ENCODE measurements around the gene COX19. TPM values are rescaled to one million over a fixed set of nuclear protein-coding genes. Genes with fewer than 3 reads are reported as not detected.

COX19 gene
- total RNA-seq, 1 experiment from 2014 or later, result 12.3 TPM

DNA sequence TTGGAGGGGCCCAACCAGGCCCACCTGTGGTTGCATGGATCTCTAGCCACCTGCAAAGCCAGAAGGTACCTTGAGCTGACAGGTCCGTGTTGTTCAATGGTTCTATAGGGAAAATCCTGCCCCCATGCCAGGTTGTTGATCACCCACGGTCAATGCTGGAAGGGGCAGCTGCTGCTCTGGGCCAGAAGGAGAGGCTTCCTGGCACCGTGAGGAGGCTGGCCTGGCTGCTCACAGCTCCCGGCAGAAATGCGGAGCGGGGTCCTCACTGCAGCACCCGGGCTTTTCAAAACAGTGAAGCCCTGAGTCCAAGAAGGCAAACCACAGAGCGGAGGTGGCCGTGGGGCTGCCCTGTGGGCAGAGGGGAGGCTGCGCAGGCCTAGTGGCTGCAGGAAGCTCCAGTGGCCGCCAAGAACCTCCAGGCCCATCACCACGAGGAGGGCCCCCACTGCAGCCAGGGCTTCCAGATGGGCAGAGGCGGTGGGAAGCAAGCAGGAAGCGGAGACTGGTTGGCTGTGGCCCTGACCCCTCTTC, 44.0 kb upstream of the COX19 start:
- Mint-ChIP-seq H3K9me3 (no peaks in the 10 kb centered on the region), H3K4me1 (peaks cover 0 to 2% of the 10 kb centered on the region in 2 experiments; a peak in 1 of 4 replicates), H3K27me3 (ENCODE audit: low read depth) (no peaks in the 10 kb centered on the region), H3K36me3 (ENCODE audit: insufficient read depth in 1 of 3, low read depth in 3 of 3) (peaks cover 2 to 23% (median 10%) of the 10 kb centered on the region in 3 experiments; a peak in 6 of 7 replicates), H3K27ac (no peak overlapping the region), H3K4me3 (no peak overlapping the region)
- no peak overlapping the region for H2BK12ac ChIP-seq (ENCODE audit: insufficient read length, low read depth, low read length)
- no CpG with 5 or more reads among the region's 14 CpGs for WGBS (ENCODE audit: extremely low coverage, insufficient read length, low lambda C conversion rate)
- H3K4me2 ChIP-seq (ENCODE audit: insufficient read depth, insufficient read length, low read length), result no peak overlapping the region
- H4K20me1 ChIP-seq (ENCODE audit: control insufficient read depth, insufficient read depth, insufficient read length), result no peaks in the 10 kb centered on the region
- no peak overlapping the region for H4K5ac ChIP-seq (ENCODE audit: insufficient read length, low read depth, low read length)
- no peak for TF ChIP-seq CTCF (conservative IDR thresholded peaks at IDR 0.05)
- H2AFZ ChIP-seq (ENCODE audit: low read length), result no peak overlapping the region
- H3K23ac ChIP-seq (ENCODE audit: insufficient read length, low read depth, low read length), result no peak overlapping the region
- H2BK5ac ChIP-seq (ENCODE audit: insufficient read length, low read length), result no peak overlapping the region
- no peaks in the 10 kb centered on the region for H3K27me3 ChIP-seq (ENCODE audit: insufficient read depth, low read length)
- no peak overlapping the region for H2BK120ac ChIP-seq (ENCODE audit: low read depth, low read length, poor library complexity, severe bottlenecking)
- no peaks in the 10 kb centered on the region for H3K23me2 ChIP-seq (ENCODE audit: insufficient read length, low read depth, low read length, poor library complexity, severe bottlenecking)
- no peaks in the 10 kb centered on the region for H3K79me2 ChIP-seq (ENCODE audit: insufficient read depth, low read length)
- DNase-seq, result no peak
- no peaks in the 10 kb centered on the region for H3K79me1 ChIP-seq (ENCODE audit: insufficient read depth, low read depth, low read length, poor library complexity, severe bottlenecking)
- no peak overlapping the region for H3K27ac ChIP-seq (ENCODE audit: insufficient read length, low read depth, low read length)
- H3K4ac ChIP-seq (ENCODE audit: low read depth, low read length), result no peak overlapping the region
- H3K14ac ChIP-seq (ENCODE audit: insufficient read depth, low read length), result no peak overlapping the region
- no peak overlapping the region for H4K91ac ChIP-seq (ENCODE audit: insufficient read length, low read depth, low read length)
- H2BK20ac ChIP-seq (ENCODE audit: low read depth, low read length, poor library complexity, severe bottlenecking), result no peak overlapping the region
- no peak overlapping the region for H4K8ac ChIP-seq (replicated peaks; ENCODE audit: insufficient read length, low read depth, low read length)
- H3K9me3 ChIP-seq (ENCODE audit: control insufficient read depth, low read depth, low read length), result no peaks in the 10 kb centered on the region
- H3K18ac ChIP-seq (ENCODE audit: insufficient read length, low read depth, low read length), result no peak overlapping the region
- no peak overlapping the region for H3T11ph ChIP-seq (ENCODE audit: low read length)
- no peak overlapping the region for H3K56ac ChIP-seq (ENCODE audit: insufficient read length, low read depth, low read length)
- H2AK5ac ChIP-seq (ENCODE audit: insufficient read length, low read length), result no peak overlapping the region
- no peak overlapping the region for H3K9ac ChIP-seq (ENCODE audit: extremely low read depth, insufficient read length, low read length)
- H3K4me1 ChIP-seq (ENCODE audit: insufficient read depth, low read length), result no peaks in the 10 kb centered on the region
- H2BK15ac ChIP-seq (ENCODE audit: low read depth, low read length), result no peak overlapping the region

All from H9 (cell line).